ENCODE data around the gene ZSWIM4. TPM values are rescaled to one million over a fixed set of nuclear protein-coding genes. Genes with fewer than 3 reads are reported as not detected.

Gene ZSWIM4
- total and polyA plus RNA-seq, 2 of the 4 experiments (the other 2 are of a cell fraction) = 2.2 to 6.2 TPM

GRCh38 chr19:13830114-13830740 is 35.0 kb downstream of the ZSWIM4 start:
- Histone ChIP-seq H4K91ac (ENCODE audit: insufficient read depth, low read depth, low read length) (no peak overlapping the region), H4K5ac (ENCODE audit: low read depth, low read length) (no peak overlapping the region), H4K20me1 (ENCODE audit: insufficient read depth, low read length) (peaks cover 71% of the 10 kb centered on the region), H3K79me1 (ENCODE audit: low read depth in 1 of 2, low read length in 2 of 2) (peaks cover 10 to 64% of the 10 kb centered on the region in 2 experiments; a peak in 3 of 4 replicates), H2BK5ac (ENCODE audit: low read depth, low read length, poor library complexity, severe bottlenecking) (no peak overlapping the region), H3K4me1 (ENCODE audit: control insufficient read depth, insufficient read depth, low read length) (peaks cover 13% of the 10 kb centered on the region), H2AK9ac (replicated peaks; ENCODE audit: low read depth, low read length, poor library complexity) (no peak overlapping the region), H3K9me3 (ENCODE audit: control insufficient read depth, insufficient read depth, low read length) (no peaks in the 10 kb centered on the region), H3K9me1 (ENCODE audit: insufficient read depth, low read length) (peaks cover 9% of the 10 kb centered on the region), H2AFZ (replicated peaks; ENCODE audit: low read length, poor library complexity) (no peak overlapping the region), H3K27ac (ENCODE audit: insufficient read depth, low read length) (no peak overlapping the region), H3K4me3 (ENCODE audit: insufficient read depth, low read depth, low read length) (no peak overlapping the region), H3K23ac (ENCODE audit: low read depth, low read length) (no peak overlapping the region), H3K18ac (ENCODE audit: low read depth, low read length) (no peak overlapping the region), H3K4ac (ENCODE audit: low read depth, low read length) (no peak overlapping the region), H3K14ac (replicated peaks; ENCODE audit: low read depth, low read length) (no peak overlapping the region), H2BK120ac (ENCODE audit: low read depth, low read length) (no peak overlapping the region), H2AK5ac (ENCODE audit: low read depth, low read length) (no peak overlapping the region), H3K27me3 (ENCODE audit: control insufficient read depth, insufficient read depth, low read length) (no peaks in the 10 kb centered on the region), H3K4me2 (ENCODE audit: low read depth, low read length) (no peak overlapping the region), H3K9ac (ENCODE audit: low read depth, low read length) (no peak overlapping the region), H3K56ac (ENCODE audit: extremely low read depth, insufficient read depth, low read length) (no peak overlapping the region), H2BK20ac (ENCODE audit: low read depth, low read length) (no peak overlapping the region), H2BK15ac (ENCODE audit: low read depth, low read length) (no peak overlapping the region), H3K36me3 (ENCODE audit: control insufficient read depth, insufficient read depth, low read length) (peaks cover 48% of the 10 kb centered on the region), H4K8ac (ENCODE audit: low read depth in 2 of 2, low read length in 2 of 2) (no peak overlapping the region)
- intact Hi-C loops (cut with micrococcal nuclease) (no loop called here), in situ Hi-C loops (cut with MboI; ENCODE audit: low sequenced_read_pairs) (loop anchor here (25.0 kb wide), 1 partner anchor 1043 kb away; the partner anchor contains the start of genes HOOK2 and JUNB), dilution Hi-C loops (cut with HindIII; ENCODE audit: low sequenced_read_pairs, unreplicated experiment) (no loop called here)
- BruUV-seq (replicated peaks) = no TSS peak
- ChIA-PET CTCF (interaction anchor here (1.6 kb wide), 1 partner anchor 32 kb away, joined by 4 read pairs; no protein-coding TSS in a partner anchor), POLR2A (ENCODE audit: unreplicated experiment) (no interaction called here)
- ATAC-seq (ENCODE audit: low read depth) (no peak), DNase-seq (no peak)
- WGBS, 2 experiments (ENCODE audit: extremely low coverage in 2 of 2, insufficient read length in 1 of 2) = 96% methylated on average over 28 of the region's 47 CpGs; no CpG with 5 or more reads in 1 of the 2 experiments
- TF ChIP-seq USF2 (IDR thresholded peaks at IDR 0.05; ENCODE audit: low read depth, low read length) (no peak; the same call in 1 of the 2 replicates), MAZ (IDR thresholded peaks at IDR 0.05; ENCODE audit: borderline replicate concordance, low read depth, low read length) (peak; percentile 11; the same call in 1 of the 2 replicates)
